Measurements from ENCODE around the gene SNRPB2. TPM values are rescaled to one million over a fixed set of nuclear protein-coding genes. Genes with fewer than 3 reads are reported as not detected.
A peak's percentile ranks its signal among the peaks of the same experiment; 100 is the strongest.

Gene SNRPB2
- total RNA-seq, 2 donors from 2014 or later, result 75.9 to 89.2 TPM

- H3K9me3 Mint-ChIP-seq, result no peaks in the 10 kb centered on the region
These were observed 34.2 kb upstream of the SNRPB2 start for GRCh38 chr20:16695628-16696027.

GRCh38 chr20:16699293-16699692 lies 30.5 kb upstream of the SNRPB2 start:
- no peak overlapping the region for H3K27ac ChIP-seq (ENCODE audit: low read depth, low read length)

More at GRCh38 chr20:16695628-16696027, 34.2 kb upstream of the SNRPB2 start:
- no peak overlapping the region for H3K4me3 ChIP-seq (ENCODE audit: low read length)
- DNase-seq, result no peak
- 90 to 100% methylated on average over 2 to 3 of the region's 3 CpGs for WGBS, 2 experiments (ENCODE audit: insufficient coverage in 1 of 2, insufficient read length in 1 of 2)
- H3K27me3 ChIP-seq (ENCODE audit: control insufficient read depth, insufficient read depth, low read length, poor library complexity, severe bottlenecking), result no peaks in the 10 kb centered on the region
- Mint-ChIP-seq H3K4me1 (no peaks in the 10 kb centered on the region), H3K4me3 (no peak overlapping the region), H3K27me3 (ENCODE audit: insufficient read depth) (no peaks in the 10 kb centered on the region), H3K27ac (no peak overlapping the region), H3K36me3 (ENCODE audit: low read depth) (no peaks in the 10 kb centered on the region)
- no peak overlapping the region for H3K27ac ChIP-seq (ENCODE audit: low read depth, low read length)
- TF ChIP-seq CTCF (conservative IDR thresholded peaks at IDR 0.05), result no peak
- H3K4me1 ChIP-seq (ENCODE audit: control insufficient read depth, insufficient read depth, low read length), result no peaks in the 10 kb centered on the region
- H3K36me3 ChIP-seq (ENCODE audit: control insufficient read depth, insufficient read depth, low read length), result no peaks in the 10 kb centered on the region
- H3K9me3 ChIP-seq (ENCODE audit: control insufficient read depth, low read length), result no peaks in the 10 kb centered on the region
- H3K9ac ChIP-seq (ENCODE audit: extremely low read depth, low read length, poor library complexity, severe bottlenecking), result no peak overlapping the region

GRCh38 chr20:16701296-16701695 lies 28.5 kb upstream of the SNRPB2 start:
- Histone ChIP-seq H3K27ac (ENCODE audit: low read depth, low read length) (no peak overlapping the region), H3K9me3 (ENCODE audit: control insufficient read depth, low read length) (peaks cover 12% of the 10 kb centered on the region), H3K27me3 (ENCODE audit: control insufficient read depth, insufficient read depth, low read length, poor library complexity, severe bottlenecking) (no peaks in the 10 kb centered on the region), H3K36me3 (ENCODE audit: control insufficient read depth, insufficient read depth, low read length) (no peaks in the 10 kb centered on the region), H3K4me1 (ENCODE audit: control insufficient read depth, insufficient read depth, low read length) (no peaks in the 10 kb centered on the region), H3K9ac (ENCODE audit: extremely low read depth, low read length, poor library complexity, severe bottlenecking) (no peak overlapping the region), H3K4me3 (ENCODE audit: low read length) (no peak overlapping the region)
- Mint-ChIP-seq H3K4me1 (no peaks in the 10 kb centered on the region), H3K9me3 (peaks cover 18% of the 10 kb centered on the region), H3K27ac (no peak overlapping the region), H3K4me3 (no peak overlapping the region), H3K27me3 (ENCODE audit: insufficient read depth) (peaks cover 3% of the 10 kb centered on the region), H3K36me3 (ENCODE audit: low read depth) (peaks cover 3% of the 10 kb centered on the region)
- peak; percentile 59 for DNase-seq
- WGBS, 2 experiments (ENCODE audit: insufficient coverage in 1 of 2, insufficient read length in 1 of 2), result 95% methylated on average over 2 of the region's 3 CpGs; no CpG with 5 or more reads in 1 of the 2 experiments
- TF ChIP-seq CTCF (conservative IDR thresholded peaks at IDR 0.05), result peak; percentile 79

More at GRCh38 chr20:16699293-16699692, 30.5 kb upstream of the SNRPB2 start:
- Histone ChIP-seq H3K9me3 (ENCODE audit: control insufficient read depth, low read length) (no peaks in the 10 kb centered on the region), H3K36me3 (ENCODE audit: control insufficient read depth, insufficient read depth, low read length) (no peaks in the 10 kb centered on the region), H3K27me3 (ENCODE audit: control insufficient read depth, insufficient read depth, low read length, poor library complexity, severe bottlenecking) (no peaks in the 10 kb centered on the region), H3K9ac (ENCODE audit: extremely low read depth, low read length, poor library complexity, severe bottlenecking) (no peak overlapping the region), H3K4me3 (ENCODE audit: low read length) (no peak overlapping the region), H3K4me1 (ENCODE audit: control insufficient read depth, insufficient read depth, low read length) (no peaks in the 10 kb centered on the region)
- Mint-ChIP-seq H3K4me1 (no peaks in the 10 kb centered on the region), H3K27me3 (ENCODE audit: insufficient read depth) (no peaks in the 10 kb centered on the region), H3K36me3 (ENCODE audit: low read depth) (no peaks in the 10 kb centered on the region), H3K27ac (no peak overlapping the region), H3K4me3 (no peak overlapping the region), H3K9me3 (no peaks in the 10 kb centered on the region)
- DNase-seq, result no peak
- 89 to 100% methylated on average over 2 to 4 of the region's 4 CpGs for WGBS, 2 experiments (ENCODE audit: insufficient coverage in 1 of 2, insufficient read length in 1 of 2)
- peak; percentile 62 for TF ChIP-seq CTCF (conservative IDR thresholded peaks at IDR 0.05)

Measured in endodermal cell (in vitro differentiated cells).